PC-3 (cell line): ENCODE data around the gene MMS19.

ENCODE experiments used
- EZH2 ChIP-seq: fragments of 300-600 bp; sonication (generic); IDR thresholded peaks from one replicate; pipeline ENCODE4 v1.6.1; 2017; ENCODE audit warnings: antibody characterized with exemption, mild to moderate bottlenecking, low read length; ENCODE audit not compliant: unreplicated experiment
- TF ChIP-seq, protein P1 (sequence below): fragments of 300-600 bp; sonication (generic); conservative IDR thresholded peaks from 2 replicates; pipeline ENCODE4 v1.5.1; 2017; ENCODE audit warnings: antibody characterized with exemption, low read depth, mild to moderate bottlenecking, low read length

DNA sequence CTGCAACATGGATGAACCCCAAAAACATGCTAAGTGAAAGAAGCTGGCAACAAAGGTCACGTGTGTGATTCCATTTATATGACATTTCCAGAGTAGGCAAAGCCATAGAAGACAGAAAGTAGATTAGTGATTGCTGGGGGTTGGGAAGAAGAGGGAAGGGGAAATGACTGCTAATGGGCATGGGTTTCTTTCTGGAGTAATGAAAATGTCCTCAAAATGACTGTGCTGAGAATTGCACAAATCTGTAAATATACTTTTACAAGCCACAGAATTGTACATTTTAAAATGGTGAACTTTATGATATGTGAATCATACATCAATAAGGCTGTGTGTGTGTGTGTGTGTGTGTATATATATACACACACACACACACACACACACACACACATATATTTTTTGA, 15.8 kb downstream of the MMS19 start:
- TF ChIP-seq, protein P1, sequence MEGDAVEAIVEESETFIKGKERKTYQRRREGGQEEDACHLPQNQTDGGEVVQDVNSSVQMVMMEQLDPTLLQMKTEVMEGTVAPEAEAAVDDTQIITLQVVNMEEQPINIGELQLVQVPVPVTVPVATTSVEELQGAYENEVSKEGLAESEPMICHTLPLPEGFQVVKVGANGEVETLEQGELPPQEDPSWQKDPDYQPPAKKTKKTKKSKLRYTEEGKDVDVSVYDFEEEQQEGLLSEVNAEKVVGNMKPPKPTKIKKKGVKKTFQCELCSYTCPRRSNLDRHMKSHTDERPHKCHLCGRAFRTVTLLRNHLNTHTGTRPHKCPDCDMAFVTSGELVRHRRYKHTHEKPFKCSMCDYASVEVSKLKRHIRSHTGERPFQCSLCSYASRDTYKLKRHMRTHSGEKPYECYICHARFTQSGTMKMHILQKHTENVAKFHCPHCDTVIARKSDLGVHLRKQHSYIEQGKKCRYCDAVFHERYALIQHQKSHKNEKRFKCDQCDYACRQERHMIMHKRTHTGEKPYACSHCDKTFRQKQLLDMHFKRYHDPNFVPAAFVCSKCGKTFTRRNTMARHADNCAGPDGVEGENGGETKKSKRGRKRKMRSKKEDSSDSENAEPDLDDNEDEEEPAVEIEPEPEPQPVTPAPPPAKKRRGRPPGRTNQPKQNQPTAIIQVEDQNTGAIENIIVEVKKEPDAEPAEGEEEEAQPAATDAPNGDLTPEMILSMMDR, result no peak
- TF ChIP-seq EZH2, result no peak
